ENCODE results near the gene EHD3. TPM values are rescaled to one million over a fixed set of nuclear protein-coding genes. Genes with fewer than 3 reads are reported as not detected.

Gene EHD3
- 1.9 and 2.1 TPM in 2 replicates for total RNA-seq

DNA sequence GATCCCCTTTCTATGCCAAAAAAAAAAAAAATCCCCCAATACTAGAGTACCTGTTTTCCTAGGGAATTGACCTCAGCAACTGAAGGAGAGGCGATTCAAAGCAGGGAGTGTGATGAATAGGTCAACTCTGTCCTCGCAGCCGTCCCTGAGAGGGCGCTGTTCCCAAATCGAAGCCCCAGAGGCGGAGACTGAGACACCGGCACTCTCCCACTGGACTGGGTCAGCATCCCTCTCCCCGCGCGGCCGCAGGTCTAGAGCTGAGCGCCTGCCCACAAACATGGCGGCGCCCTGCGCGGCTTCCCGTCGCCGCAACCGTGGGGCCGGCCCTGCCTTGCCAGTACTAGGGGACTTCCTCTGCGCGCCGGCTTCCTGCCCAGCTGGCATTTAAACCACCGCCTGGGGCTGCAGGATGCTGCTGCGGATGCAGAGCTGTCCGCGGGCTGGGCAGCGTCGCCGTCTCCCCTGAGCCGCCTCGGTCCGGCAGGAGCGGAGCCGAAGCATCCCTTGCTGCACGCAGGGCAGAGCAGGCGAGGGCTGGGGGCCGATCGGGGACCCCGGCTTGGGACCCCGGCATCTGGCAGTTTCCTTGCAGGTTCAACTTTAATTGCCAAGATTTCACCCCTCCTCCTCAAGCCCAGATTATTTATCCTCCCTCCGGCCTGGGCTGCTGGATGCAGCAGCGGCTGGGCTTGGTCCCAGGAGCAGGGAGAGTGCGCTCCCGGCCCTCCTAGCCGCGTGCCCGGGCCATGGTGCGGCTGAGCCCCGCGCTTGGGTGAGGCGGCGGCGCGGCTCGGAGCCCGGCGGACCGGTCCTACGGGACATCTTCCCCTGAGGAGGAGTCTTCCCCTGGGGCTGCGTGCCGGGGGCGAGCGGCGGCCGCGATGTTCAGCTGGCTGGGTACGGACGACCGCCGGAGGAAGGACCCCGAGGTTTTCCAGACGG lies at the start of gene EHD3:
TSS of gene EHD3 (plus strand) at position 412 of the 942 bp plus-strand sequence. CDS start at position 882, 470 bp downstream.
- intact Hi-C loops (cut with micrococcal nuclease): loop anchor here (1.0 to 5.0 kb wide), 6 partner anchors 62 to 1087 kb away; partner anchors contain the start of gene YPEL5
- Mint-ChIP-seq H3K36me3 (ENCODE audit: low read depth) (no peaks in the 10 kb centered on the region), H3K27me3 (ENCODE audit: insufficient read depth) (peaks cover 13% of the 10 kb centered on the region), H3K9me3 (no peaks in the 10 kb centered on the region), H3K4me1 (ENCODE audit: low read depth) (peaks cover 12% of the 10 kb centered on the region), H3K4me3 (peak within 1 kb of the TSS; percentile 75), H3K27ac (no peak within 1 kb of the TSS)
- DNase-seq (ENCODE audit: low spot score): peak; percentile 77

DNA sequence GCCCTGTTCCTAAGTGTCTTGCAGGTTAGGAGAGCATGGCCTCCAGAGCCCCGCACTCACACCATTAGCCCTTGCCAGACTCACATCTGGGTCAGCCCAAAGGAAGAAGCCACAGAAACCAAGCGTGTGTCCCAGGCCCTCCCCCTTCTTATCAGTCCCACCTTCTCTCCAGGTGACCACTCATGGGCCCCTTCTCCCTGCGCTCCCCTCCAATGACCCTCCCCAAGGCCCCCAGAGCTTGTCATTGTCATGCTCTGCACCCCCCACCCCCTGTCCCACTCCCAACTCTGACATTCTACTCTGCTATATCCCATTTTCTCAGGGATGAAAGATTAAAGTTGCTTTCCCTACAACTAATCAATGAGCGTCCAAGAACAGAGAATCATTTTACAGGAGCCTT lies 46.8 kb upstream of the EHD3 start:
- Mint-ChIP-seq H3K36me3 (ENCODE audit: low read depth) (no peaks in the 10 kb centered on the region), H3K27ac (no peak overlapping the region), H3K4me1 (ENCODE audit: low read depth) (no peaks in the 10 kb centered on the region), H3K4me3 (no peak overlapping the region), H3K9me3 (no peaks in the 10 kb centered on the region), H3K27me3 (ENCODE audit: insufficient read depth) (peaks cover 11% of the 10 kb centered on the region)
- no peak for DNase-seq (ENCODE audit: low spot score)
- intact Hi-C loops (cut with micrococcal nuclease): no loop called here

- no peaks in the 10 kb centered on the region for H3K9me3 Mint-ChIP-seq
- H3K4me1 Mint-ChIP-seq (ENCODE audit: low read depth): no peaks in the 10 kb centered on the region
- no peak overlapping the region for H3K27ac Mint-ChIP-seq
- H3K4me3 Mint-ChIP-seq: no peak overlapping the region
- no peak for DNase-seq (ENCODE audit: low spot score)
- intact Hi-C loops (cut with micrococcal nuclease): no loop called here
- H3K27me3 Mint-ChIP-seq (ENCODE audit: insufficient read depth): peaks cover 11% of the 10 kb centered on the region
- H3K36me3 Mint-ChIP-seq (ENCODE audit: low read depth): no peaks in the 10 kb centered on the region
Observed at GRCh38 chr2:31188131-31188530, 45.8 kb upstream of the EHD3 start.

DNA sequence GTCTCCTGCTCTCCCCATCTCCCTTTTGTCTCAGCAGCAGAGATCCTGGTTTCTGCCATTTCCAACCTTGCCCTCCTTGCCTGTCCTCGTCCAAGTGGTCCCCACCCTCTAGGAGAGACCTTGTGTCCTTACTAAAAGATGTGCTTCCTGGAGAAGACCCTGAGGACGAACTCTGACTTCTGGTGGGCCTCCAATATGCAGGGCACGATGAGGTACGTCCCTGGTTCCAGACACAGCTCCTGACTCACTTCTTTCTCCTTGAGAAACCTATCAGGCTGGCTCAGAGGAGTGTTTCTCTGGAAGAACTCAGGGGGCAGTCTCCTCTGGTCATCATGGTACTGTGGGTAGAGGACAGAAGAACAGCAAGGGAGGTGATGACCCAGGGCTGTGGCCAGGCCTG lies 44.8 kb upstream of the EHD3 start:
- intact Hi-C loops (cut with micrococcal nuclease): no loop called here
- H3K4me1 Mint-ChIP-seq (ENCODE audit: low read depth): no peaks in the 10 kb centered on the region
- no peaks in the 10 kb centered on the region for H3K9me3 Mint-ChIP-seq
- peaks cover 11% of the 10 kb centered on the region for H3K27me3 Mint-ChIP-seq (ENCODE audit: insufficient read depth)
- H3K27ac Mint-ChIP-seq: no peak overlapping the region
- H3K4me3 Mint-ChIP-seq: no peak overlapping the region
- no peak for DNase-seq (ENCODE audit: low spot score)
- H3K36me3 Mint-ChIP-seq (ENCODE audit: low read depth): no peaks in the 10 kb centered on the region

DNA sequence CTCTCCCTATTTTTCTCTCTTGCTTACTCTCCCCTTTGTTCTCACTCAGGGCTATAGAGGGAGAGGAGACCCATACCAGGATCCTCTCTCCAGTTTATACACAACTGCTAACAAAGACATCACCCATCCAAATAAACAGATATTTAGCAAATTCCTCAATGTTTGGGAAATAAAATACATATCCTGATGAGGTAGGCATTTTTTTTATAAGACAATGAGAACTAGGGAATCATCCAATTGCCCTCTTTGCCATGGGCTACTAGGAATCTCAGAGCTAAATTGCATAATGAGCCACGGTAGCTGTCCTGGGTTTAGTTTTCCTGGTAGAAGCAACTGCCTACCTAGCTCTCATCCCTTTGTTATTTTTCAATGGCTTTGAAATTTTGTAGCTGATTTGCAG lies 43.8 kb upstream of the EHD3 start:
- peaks cover 6% of the 10 kb centered on the region for H3K27me3 Mint-ChIP-seq (ENCODE audit: insufficient read depth)
- no peak overlapping the region for H3K4me3 Mint-ChIP-seq
- no peak for DNase-seq (ENCODE audit: low spot score)
- no peaks in the 10 kb centered on the region for H3K4me1 Mint-ChIP-seq (ENCODE audit: low read depth)
- intact Hi-C loops (cut with micrococcal nuclease): no loop called here
- no peaks in the 10 kb centered on the region for H3K36me3 Mint-ChIP-seq (ENCODE audit: low read depth)
- no peaks in the 10 kb centered on the region for H3K9me3 Mint-ChIP-seq
- H3K27ac Mint-ChIP-seq: no peak overlapping the region

- Mint-ChIP-seq H3K27ac (no peak overlapping the region), H3K27me3 (ENCODE audit: insufficient read depth) (peaks cover 2% of the 10 kb centered on the region), H3K4me1 (ENCODE audit: low read depth) (no peaks in the 10 kb centered on the region), H3K36me3 (ENCODE audit: low read depth) (no peaks in the 10 kb centered on the region), H3K9me3 (no peaks in the 10 kb centered on the region), H3K4me3 (no peak overlapping the region)
- intact Hi-C loops (cut with micrococcal nuclease): no loop called here
- DNase-seq (ENCODE audit: low spot score): no peak
Observed at GRCh38 chr2:31191931-31192330, 42.0 kb upstream of the EHD3 start.

- Mint-ChIP-seq H3K36me3 (ENCODE audit: low read depth) (no peaks in the 10 kb centered on the region), H3K4me1 (ENCODE audit: low read depth) (no peaks in the 10 kb centered on the region), H3K9me3 (no peaks in the 10 kb centered on the region), H3K4me3 (no peak overlapping the region), H3K27ac (no peak overlapping the region), H3K27me3 (ENCODE audit: insufficient read depth) (peaks cover 2% of the 10 kb centered on the region)
- intact Hi-C loops (cut with micrococcal nuclease): no loop called here
- no peak for DNase-seq (ENCODE audit: low spot score)
Observed at GRCh38 chr2:31192396-31192795, 41.6 kb upstream of the EHD3 start.

DNA sequence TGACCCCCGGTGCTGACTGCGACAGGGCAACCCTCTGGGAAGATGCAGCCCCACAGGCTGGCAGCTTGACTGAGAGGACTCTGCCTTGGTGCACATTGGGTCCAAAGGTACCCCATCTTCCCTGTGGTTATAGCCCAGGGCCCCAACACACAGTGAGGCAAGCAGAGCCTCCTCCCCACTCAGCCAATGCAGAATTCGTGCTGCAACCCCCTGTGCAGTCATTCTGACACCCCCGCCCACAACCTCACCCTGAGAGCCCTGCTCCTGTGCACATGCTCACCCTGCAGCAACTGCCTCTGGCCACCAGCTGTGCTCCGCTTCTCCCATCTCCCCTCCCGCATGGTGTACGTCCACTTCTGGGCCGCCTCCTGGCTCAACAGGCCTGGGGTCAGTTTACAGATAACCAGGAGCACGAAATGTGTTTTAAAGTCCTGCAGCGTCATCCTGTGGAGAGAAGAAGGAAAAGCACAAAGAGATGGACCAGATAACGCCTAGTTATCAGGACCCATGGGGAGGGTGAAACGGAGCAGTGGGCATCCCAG lies 41.0 kb upstream of the EHD3 start:
- no peak for DNase-seq (ENCODE audit: low spot score)
- H3K9me3 Mint-ChIP-seq: no peaks in the 10 kb centered on the region
- H3K4me3 Mint-ChIP-seq: no peak overlapping the region
- no peaks in the 10 kb centered on the region for H3K27me3 Mint-ChIP-seq (ENCODE audit: insufficient read depth)
- no peaks in the 10 kb centered on the region for H3K4me1 Mint-ChIP-seq (ENCODE audit: low read depth)
- no peak overlapping the region for H3K27ac Mint-ChIP-seq
- intact Hi-C loops (cut with micrococcal nuclease): no loop called here
- no peaks in the 10 kb centered on the region for H3K36me3 Mint-ChIP-seq (ENCODE audit: low read depth)

GRCh38 chr2:31193806-31194205 lies 40.1 kb upstream of the EHD3 start:
- H3K4me3 Mint-ChIP-seq: no peak overlapping the region
- H3K4me1 Mint-ChIP-seq (ENCODE audit: low read depth): no peaks in the 10 kb centered on the region
- no peaks in the 10 kb centered on the region for H3K9me3 Mint-ChIP-seq
- no peak for DNase-seq (ENCODE audit: low spot score)
- intact Hi-C loops (cut with micrococcal nuclease): no loop called here
- peaks cover 2% of the 10 kb centered on the region for H3K27me3 Mint-ChIP-seq (ENCODE audit: insufficient read depth)
- H3K36me3 Mint-ChIP-seq (ENCODE audit: low read depth): no peaks in the 10 kb centered on the region
- H3K27ac Mint-ChIP-seq: no peak overlapping the region

DNA sequence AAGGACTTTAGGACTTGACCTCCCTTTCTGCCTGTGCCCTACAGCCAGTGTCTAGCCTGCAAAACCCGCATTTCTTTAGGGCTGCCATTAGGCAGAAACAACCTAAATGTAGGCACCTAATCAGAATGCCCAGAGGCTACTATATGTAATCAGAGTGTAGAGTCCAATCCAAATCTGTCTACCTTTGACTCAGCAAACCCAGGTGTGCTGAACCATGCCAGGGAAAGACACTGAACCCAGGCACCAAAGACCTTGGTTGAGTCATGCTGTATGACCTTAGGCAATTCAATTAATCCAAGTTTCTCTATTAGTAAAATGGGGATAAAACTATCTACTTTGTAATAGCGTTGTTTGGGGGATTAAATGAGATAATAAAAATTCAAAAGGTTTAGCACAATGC lies 37.3 kb upstream of the EHD3 start:
- Mint-ChIP-seq H3K9me3 (no peaks in the 10 kb centered on the region), H3K27ac (no peak overlapping the region), H3K36me3 (ENCODE audit: low read depth) (no peaks in the 10 kb centered on the region), H3K27me3 (ENCODE audit: insufficient read depth) (peaks cover 4% of the 10 kb centered on the region), H3K4me1 (ENCODE audit: low read depth) (no peaks in the 10 kb centered on the region), H3K4me3 (no peak overlapping the region)
- intact Hi-C loops (cut with micrococcal nuclease): no loop called here
- no peak for DNase-seq (ENCODE audit: low spot score)

DNA sequence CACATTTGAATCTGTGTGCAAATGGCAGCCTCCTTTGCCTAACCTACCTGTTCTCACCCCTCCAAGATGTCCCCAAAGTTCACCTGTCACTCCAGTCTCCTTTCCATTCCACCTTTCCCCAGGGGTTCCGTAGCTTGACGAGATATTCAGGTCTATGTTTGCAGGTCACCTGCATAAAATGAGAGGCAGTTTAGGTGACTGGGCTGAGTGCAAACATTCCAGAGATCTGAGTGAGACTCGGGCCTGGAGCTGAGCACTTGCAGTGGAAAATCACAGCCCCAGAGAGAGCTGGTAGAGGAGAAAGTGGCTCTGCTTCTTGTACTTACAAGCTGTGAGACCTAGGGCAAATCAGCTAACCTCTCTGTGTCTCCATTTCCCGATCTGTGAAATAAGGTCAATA lies 36.8 kb upstream of the EHD3 start:
- intact Hi-C loops (cut with micrococcal nuclease): no loop called here
- Mint-ChIP-seq H3K4me3 (no peak overlapping the region), H3K27me3 (ENCODE audit: insufficient read depth) (peaks cover 4% of the 10 kb centered on the region), H3K27ac (no peak overlapping the region), H3K36me3 (ENCODE audit: low read depth) (no peaks in the 10 kb centered on the region), H3K9me3 (no peaks in the 10 kb centered on the region), H3K4me1 (ENCODE audit: low read depth) (no peaks in the 10 kb centered on the region)
- no peak for DNase-seq (ENCODE audit: low spot score)

GRCh38 chr2:31197669-31198068 lies 36.3 kb upstream of the EHD3 start:
- H3K27me3 Mint-ChIP-seq (ENCODE audit: insufficient read depth): peaks cover 4% of the 10 kb centered on the region
- no peaks in the 10 kb centered on the region for H3K9me3 Mint-ChIP-seq
- no peaks in the 10 kb centered on the region for H3K36me3 Mint-ChIP-seq (ENCODE audit: low read depth)
- H3K27ac Mint-ChIP-seq: no peak overlapping the region
- intact Hi-C loops (cut with micrococcal nuclease): no loop called here
- DNase-seq (ENCODE audit: low spot score): no peak
- no peak overlapping the region for H3K4me3 Mint-ChIP-seq
- H3K4me1 Mint-ChIP-seq (ENCODE audit: low read depth): no peaks in the 10 kb centered on the region

DNA sequence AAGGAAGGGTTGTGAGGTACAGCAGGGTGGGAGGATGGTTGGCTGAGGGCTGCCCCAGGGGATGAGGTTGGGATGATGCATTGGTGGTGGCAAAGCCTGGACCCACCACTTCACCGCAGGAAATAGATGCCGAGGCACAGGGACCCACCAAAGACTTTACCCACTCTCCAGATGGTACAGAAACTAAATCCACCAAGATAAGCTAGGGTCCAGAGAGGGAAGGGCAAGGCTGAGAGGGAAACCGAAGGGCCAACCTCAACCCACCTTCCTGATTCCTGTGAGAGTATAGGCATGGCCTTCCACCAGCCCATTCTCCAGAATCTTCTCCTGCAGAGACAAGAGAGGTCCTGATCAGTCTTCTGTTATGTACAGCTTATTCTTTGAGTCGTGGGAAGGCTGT lies 34.7 kb upstream of the EHD3 start:
- Mint-ChIP-seq H3K4me3 (no peak overlapping the region), H3K27ac (no peak overlapping the region), H3K9me3 (no peaks in the 10 kb centered on the region), H3K4me1 (ENCODE audit: low read depth) (no peaks in the 10 kb centered on the region), H3K36me3 (ENCODE audit: low read depth) (no peaks in the 10 kb centered on the region), H3K27me3 (ENCODE audit: insufficient read depth) (peaks cover 4% of the 10 kb centered on the region)
- intact Hi-C loops (cut with micrococcal nuclease): no loop called here
- DNase-seq (ENCODE audit: low spot score): no peak

Measured in activated T-helper 1 cell treated with anti-CD3 and anti-CD28 coated beads, Interleukin-12 subunit alpha, Interleukin-12 subunit beta, Interleukin-2, Interleukin-4 antibody, amounts not matched to agents 30 ng/mL and 10 ng/mL and 1 ng/mL, durations not matched to agents 14 hours and 24 hours and 36 hours (primary cell).